Lower lobe of right lung (tissue), 2 donors: ENCODE data around the gene CCND1. TPM values are rescaled to one million over a fixed set of nuclear protein-coding genes. Genes with fewer than 3 reads are reported as not detected.

ENCODE experiments used
- ATAC-seq, 2 donors: fragments of 200-7000 bp; cut with Tn5 transposase; one replicate each; pipeline ENCODE4 v1.9.1; 2020 to 2022; ENCODE audit warnings: mild to moderate bottlenecking in 2 of 2, moderate library complexity in 2 of 2
- DNase-seq: peaks from one replicate; pipeline ENCODE4 v3.0.0-alpha.2; 2020
- H3K27ac ChIP-seq: fragments of 200-600 bp; one replicate; pipeline ENCODE4 v1.8.0; 2022
- H3K27me3 ChIP-seq: fragments of 200-600 bp; one replicate; pipeline ENCODE4 v1.8.0; 2022; ENCODE audit warnings: low read depth
- H3K36me3 ChIP-seq: fragments of 200-600 bp; one replicate; pipeline ENCODE4 v1.8.0; 2022; ENCODE audit warnings: mild to moderate bottlenecking
- H3K4me1 ChIP-seq: fragments of 200-600 bp; one replicate; pipeline ENCODE4 v1.8.0; 2022
- H3K4me3 ChIP-seq: fragments of 200-600 bp; one replicate; pipeline ENCODE4 v1.8.0; 2022; ENCODE audit warnings: mild to moderate bottlenecking
- H3K9me3 ChIP-seq: fragments of 200-600 bp; one replicate; pipeline ENCODE4 v1.8.0; 2022
- intact Hi-C: fragments of 100-400 bp; cut with DNase I; formaldehyde crosslinking; loops from one replicate; pipeline ENCODE4 v1.11.0; 2022
- total RNA-seq: library from RNA; stranded (reverse); fragmentation: NEBNext Ultra II Directional; extraction: Animal tissue kit (Norgen Biotek cat#: 25700); gene quantifications from one replicate; pipeline ENCODE4 v1.2.1, GENCODE V29; 2021
- TF ChIP-seq, protein P1 (sequence below): fragments of 200-600 bp; IDR thresholded peaks from one replicate; pipeline ENCODE4 v1.8.0; 2022; ENCODE audit warnings: antibody characterized with exemption, mild to moderate bottlenecking
- donor health status: DM: no; HTN: yes; CAD: no; lungs with severe emphysema.

The CCND1 gene
- total RNA-seq, 1 donor from 2014 or later = 202 TPM

DNA sequence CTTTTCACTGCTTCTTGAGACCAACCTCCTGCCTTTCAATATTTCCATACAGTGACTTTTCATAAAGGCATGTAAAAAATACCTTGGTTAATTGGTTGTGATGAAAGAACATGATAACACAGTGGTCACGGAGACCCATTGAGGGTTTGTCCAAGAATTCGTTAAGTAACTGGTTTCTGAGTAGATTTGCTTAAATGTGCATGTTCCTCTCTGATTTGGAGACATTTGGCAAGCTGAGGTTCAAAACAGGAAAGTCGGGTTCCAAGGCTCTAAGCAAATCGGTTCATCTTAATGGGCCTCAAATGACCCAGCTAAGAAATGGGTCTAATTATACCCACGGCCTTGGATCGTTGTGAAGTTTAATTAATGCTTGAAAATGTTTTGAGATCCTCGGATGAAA lies 36.9 kb upstream of the CCND1 start:
- no peak overlapping the region for H3K4me3 ChIP-seq
- intact Hi-C loops = no loop called here
- TF ChIP-seq, protein P1, sequence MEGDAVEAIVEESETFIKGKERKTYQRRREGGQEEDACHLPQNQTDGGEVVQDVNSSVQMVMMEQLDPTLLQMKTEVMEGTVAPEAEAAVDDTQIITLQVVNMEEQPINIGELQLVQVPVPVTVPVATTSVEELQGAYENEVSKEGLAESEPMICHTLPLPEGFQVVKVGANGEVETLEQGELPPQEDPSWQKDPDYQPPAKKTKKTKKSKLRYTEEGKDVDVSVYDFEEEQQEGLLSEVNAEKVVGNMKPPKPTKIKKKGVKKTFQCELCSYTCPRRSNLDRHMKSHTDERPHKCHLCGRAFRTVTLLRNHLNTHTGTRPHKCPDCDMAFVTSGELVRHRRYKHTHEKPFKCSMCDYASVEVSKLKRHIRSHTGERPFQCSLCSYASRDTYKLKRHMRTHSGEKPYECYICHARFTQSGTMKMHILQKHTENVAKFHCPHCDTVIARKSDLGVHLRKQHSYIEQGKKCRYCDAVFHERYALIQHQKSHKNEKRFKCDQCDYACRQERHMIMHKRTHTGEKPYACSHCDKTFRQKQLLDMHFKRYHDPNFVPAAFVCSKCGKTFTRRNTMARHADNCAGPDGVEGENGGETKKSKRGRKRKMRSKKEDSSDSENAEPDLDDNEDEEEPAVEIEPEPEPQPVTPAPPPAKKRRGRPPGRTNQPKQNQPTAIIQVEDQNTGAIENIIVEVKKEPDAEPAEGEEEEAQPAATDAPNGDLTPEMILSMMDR = no peak
- no peaks in the 10 kb centered on the region for H3K4me1 ChIP-seq
- H3K27ac ChIP-seq = no peak overlapping the region
- H3K9me3 ChIP-seq = peaks cover 2% of the 10 kb centered on the region
- DNase-seq (no peak), ATAC-seq (no peak)
- no peaks in the 10 kb centered on the region for H3K27me3 ChIP-seq
- H3K36me3 ChIP-seq = no peaks in the 10 kb centered on the region

DNA sequence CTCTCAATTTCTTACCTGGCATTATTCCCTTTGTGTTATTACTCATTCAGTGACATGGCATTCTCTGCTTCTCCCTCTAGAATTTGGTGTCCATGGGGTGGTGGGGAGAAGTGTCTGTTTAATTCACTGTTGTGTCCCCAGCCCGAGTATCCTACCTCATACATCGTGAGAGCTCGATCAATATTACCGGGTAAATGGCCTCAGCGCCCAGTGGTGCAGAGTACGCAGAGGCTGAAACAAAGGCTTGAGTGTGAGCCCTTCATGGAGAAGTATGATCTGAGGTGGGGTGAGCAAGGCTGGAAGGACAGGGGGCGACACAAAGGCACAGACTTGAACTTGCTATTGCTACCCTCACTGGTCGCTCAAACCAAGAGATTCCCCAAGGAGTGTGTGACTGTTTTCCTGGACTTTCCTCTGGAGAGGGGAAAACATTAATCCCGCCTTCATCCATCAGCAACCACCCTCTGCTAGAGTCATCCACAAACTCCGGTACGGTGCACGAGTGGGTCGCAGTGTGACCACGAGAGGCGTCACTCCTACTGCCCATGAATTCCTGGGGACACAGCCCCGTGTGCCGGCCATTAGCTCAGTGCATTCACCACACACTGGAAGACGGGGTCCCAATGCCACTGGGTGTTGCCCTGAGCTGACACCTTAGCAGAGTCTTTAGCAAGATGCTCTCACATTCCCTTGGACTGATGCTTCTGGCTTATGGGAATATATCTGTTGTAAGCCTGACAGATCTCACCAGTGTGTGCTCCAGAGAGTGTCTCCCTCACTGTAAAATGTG lies 35.0 kb upstream of the CCND1 start:
- no peaks in the 10 kb centered on the region for H3K27me3 ChIP-seq
- no peaks in the 10 kb centered on the region for H3K36me3 ChIP-seq
- TF ChIP-seq, protein P1 = no peak
- no peak overlapping the region for H3K4me3 ChIP-seq
- intact Hi-C loops = no loop called here
- H3K4me1 ChIP-seq = no peaks in the 10 kb centered on the region
- peaks cover 5% of the 10 kb centered on the region for H3K9me3 ChIP-seq
- no peak for DNase-seq
- H3K27ac ChIP-seq = no peak overlapping the region
- ATAC-seq = no peak

DNA sequence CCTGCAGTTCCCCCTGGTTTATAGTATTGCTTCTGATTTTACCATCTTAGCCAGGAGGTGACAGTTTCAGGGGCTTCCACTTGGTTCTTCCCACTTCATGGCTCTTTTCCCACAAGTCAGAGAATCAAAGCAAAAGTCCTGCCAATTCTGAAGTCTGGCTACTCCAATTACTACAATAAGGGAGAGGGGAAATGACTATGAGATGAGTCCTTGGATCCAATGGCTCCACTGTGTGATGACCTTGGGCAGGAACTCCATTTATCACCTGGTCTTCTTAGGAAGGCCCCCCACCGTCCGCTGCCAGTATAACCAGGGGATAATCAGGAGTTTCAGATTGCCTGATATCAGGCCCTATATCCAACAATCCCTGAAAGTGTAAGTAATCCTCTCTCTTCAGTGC lies 31.6 kb upstream of the CCND1 start:
- H3K4me3 ChIP-seq = no peak overlapping the region
- intact Hi-C loops = no loop called here
- H3K36me3 ChIP-seq = no peaks in the 10 kb centered on the region
- TF ChIP-seq, protein P1 = no peak
- H3K27ac ChIP-seq = no peak overlapping the region
- no peaks in the 10 kb centered on the region for H3K27me3 ChIP-seq
- ATAC-seq (no peak), DNase-seq (no peak)
- no peaks in the 10 kb centered on the region for H3K4me1 ChIP-seq
- peaks cover 5% of the 10 kb centered on the region for H3K9me3 ChIP-seq

DNA sequence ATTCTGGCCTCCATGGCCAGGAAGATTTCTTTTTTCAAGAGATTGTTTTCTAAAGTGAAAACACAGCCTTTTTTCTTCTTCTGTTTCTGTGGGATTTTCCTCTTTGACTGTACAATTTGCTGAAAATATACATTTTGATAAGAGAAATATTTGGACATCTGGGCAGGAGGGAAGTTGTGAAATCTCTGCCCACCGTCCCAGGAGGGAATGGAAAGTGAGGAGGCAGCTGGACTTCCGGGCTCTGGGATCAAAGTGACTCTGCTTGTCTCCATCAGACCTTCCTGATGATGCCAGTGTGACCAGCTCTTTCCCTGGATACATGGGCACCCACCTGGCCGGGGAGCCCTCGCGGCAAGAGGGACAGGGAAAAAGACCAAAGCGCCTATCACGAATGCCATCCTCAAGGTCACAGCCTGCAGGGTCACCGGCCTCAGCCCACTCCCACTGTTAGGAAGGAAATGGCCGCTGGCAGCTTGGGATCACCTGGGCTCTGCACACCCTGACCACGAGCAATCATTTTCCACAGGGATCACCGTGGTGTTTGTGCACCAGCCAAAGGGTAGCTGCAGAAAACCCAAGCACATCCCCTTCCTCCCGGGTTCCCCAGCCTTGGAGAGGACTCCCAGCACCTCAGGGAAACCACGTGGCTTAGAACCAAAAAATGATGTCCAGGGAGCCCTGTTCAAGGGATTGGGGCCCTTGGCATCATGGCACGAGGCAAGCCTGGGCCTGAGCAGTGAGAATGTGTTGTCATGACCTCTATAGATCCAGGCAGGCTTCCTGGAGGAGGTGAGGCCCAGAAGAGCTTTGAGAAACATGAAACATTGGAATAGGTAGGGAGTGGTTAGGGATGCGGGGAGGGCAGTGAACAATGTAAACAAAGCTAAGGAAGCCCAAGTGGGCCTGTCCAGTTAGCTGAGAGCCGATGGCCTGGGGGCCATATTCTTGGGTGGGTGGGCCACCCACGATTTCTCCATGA lies 29.1 kb upstream of the CCND1 start:
- intact Hi-C loops = no loop called here
- Histone ChIP-seq H3K4me3 (no peak overlapping the region), H3K27ac (no peak overlapping the region), H3K4me1 (no peaks in the 10 kb centered on the region), H3K27me3 (no peaks in the 10 kb centered on the region), H3K9me3 (peaks cover 5% of the 10 kb centered on the region), H3K36me3 (no peaks in the 10 kb centered on the region)
- no peak for ATAC-seq
- TF ChIP-seq, protein P1 = no peak
- no peak for DNase-seq

DNA sequence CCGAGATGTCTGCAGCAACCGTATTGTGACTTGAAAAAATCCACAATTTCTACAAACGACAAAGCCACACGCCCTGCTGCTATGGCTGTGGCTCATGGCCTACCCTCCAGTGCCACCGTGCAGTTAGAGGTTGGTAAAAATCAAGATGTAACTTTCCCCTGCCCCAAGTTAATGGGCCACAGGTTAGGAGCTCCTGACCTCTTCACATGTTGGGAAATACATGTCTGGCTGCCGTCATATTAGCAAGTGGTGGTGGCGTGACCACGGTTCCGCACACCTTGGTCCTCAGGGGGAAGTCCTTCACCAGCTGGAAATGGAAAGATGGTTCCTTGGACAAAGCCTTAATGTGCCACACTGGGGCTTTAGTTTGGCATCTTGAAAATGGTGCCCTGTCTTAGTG lies 27.4 kb upstream of the CCND1 start:
- Histone ChIP-seq H3K27ac (no peak overlapping the region), H3K36me3 (no peaks in the 10 kb centered on the region), H3K27me3 (no peaks in the 10 kb centered on the region), H3K9me3 (peaks cover 5% of the 10 kb centered on the region), H3K4me3 (no peak overlapping the region), H3K4me1 (no peaks in the 10 kb centered on the region)
- DNase-seq (no peak), ATAC-seq (no peak)
- intact Hi-C loops = no loop called here
- TF ChIP-seq, protein P1 = no peak
